Ishikawa (cell line): ENCODE measurements around the gene GATAD2B.

Source experiments
- CEBPB ChIP-seq: IDR thresholded peaks from 2 replicates; pipeline ENCODE4 v1.6.1; 2012
- CREB1 ChIP-seq: IDR thresholded peaks from 2 replicates; pipeline ENCODE4 v1.6.1; 2012; ENCODE audit warnings: low read depth
- EGR1 ChIP-seq: IDR thresholded peaks from 2 replicates; pipeline ENCODE4 v1.6.1; 2012
- EP300 ChIP-seq: IDR thresholded peaks from 2 replicates; pipeline ENCODE4 v1.6.1; 2012; ENCODE audit warnings: borderline replicate concordance
- FOXM1 ChIP-seq: IDR thresholded peaks from 2 replicates; pipeline ENCODE4 v1.6.1; 2012; ENCODE audit warnings: low read depth, borderline replicate concordance
- NFIC ChIP-seq: IDR thresholded peaks from 2 replicates; pipeline ENCODE4 v1.6.1; 2012
- RAD21 ChIP-seq: IDR thresholded peaks from 2 replicates; pipeline ENCODE4 v1.6.1; 2012; ENCODE audit warnings: low read depth
- TAF1 ChIP-seq: IDR thresholded peaks from 2 replicates; pipeline ENCODE4 v1.6.1; 2012; ENCODE audit warnings: low read depth, mild to moderate bottlenecking
- TCF12 ChIP-seq: IDR thresholded peaks from 2 replicates; pipeline ENCODE4 v1.6.1; 2012; ENCODE audit warnings: low read depth
- TEAD4 ChIP-seq: IDR thresholded peaks from 2 replicates; pipeline ENCODE4 v1.6.1; 2012
- YY1 ChIP-seq: IDR thresholded peaks from 2 replicates; pipeline ENCODE4 v1.6.1; 2012; ENCODE audit warnings: low read depth
- ZBTB7A ChIP-seq: IDR thresholded peaks from 2 replicates; pipeline ENCODE4 v1.6.1; 2012; ENCODE audit warnings: low read depth
- TF ChIP-seq, protein P1 (sequence below): IDR thresholded peaks from 2 replicates; pipeline ENCODE4 v1.6.1; 2012
- TF ChIP-seq, protein P2 (sequence below): IDR thresholded peaks from 2 replicates; pipeline ENCODE4 v1.6.1; 2012
- TF ChIP-seq, protein P3 (sequence below): IDR thresholded peaks from 2 replicates; pipeline ENCODE4 v1.6.1; 2012; ENCODE audit warnings: low read depth, mild to moderate bottlenecking

The GATAD2B gene

DNA sequence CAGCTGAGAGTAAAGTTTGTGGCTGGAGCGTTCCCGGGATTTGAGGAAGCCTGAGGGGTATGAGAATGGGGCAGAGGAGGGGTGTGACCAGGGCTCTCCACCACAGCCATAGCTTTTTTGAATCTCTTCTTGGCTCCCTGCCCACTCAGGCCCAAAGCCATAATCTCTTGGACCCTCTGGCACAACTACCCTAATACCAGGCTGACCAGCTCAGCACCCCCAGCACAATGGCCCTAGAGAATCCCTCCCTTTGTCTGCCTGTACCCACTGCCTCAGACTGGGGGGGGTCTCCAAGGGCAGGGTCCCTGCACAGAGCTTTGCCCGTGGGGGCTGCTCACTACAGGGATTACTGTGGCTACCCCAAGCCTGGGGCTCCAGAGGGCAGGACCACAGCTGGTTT is 16.2 kb upstream of the GATAD2B start:
- TF ChIP-seq YY1 (no peak), NFIC (0 out of 2 replicates have a peak, but pooled peaks have one; percentile 7)

DNA sequence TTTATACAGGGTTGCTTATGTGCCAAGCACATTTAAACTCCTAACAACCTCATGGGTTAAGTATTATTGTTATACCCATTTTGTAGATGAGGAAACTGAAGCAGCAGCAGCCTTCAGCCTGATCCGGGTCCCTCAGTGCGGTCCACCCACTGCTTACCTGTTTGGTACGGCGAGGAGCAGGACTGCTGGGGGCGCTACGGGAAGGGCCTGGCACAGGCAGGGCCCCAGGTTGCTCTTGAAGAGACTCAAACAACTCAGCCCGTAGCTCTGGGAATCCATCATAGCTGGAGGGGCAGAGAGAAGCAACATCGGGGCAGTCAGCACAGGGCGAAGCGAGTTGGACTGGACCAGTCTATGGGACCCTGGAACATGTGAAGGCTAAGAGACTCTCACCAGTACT is 14.6 kb upstream of the GATAD2B start:
- TF ChIP-seq, protein P1, sequence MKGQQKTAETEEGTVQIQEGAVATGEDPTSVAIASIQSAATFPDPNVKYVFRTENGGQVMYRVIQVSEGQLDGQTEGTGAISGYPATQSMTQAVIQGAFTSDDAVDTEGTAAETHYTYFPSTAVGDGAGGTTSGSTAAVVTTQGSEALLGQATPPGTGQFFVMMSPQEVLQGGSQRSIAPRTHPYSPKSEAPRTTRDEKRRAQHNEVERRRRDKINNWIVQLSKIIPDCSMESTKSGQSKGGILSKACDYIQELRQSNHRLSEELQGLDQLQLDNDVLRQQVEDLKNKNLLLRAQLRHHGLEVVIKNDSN = no peak
- TF ChIP-seq TEAD4 = no peak
- TF ChIP-seq, protein P2, sequence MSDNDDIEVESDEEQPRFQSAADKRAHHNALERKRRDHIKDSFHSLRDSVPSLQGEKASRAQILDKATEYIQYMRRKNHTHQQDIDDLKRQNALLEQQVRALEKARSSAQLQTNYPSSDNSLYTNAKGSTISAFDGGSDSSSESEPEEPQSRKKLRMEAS = no peak
- TF ChIP-seq TCF12 = no peak
- TF ChIP-seq YY1 = no peak
- TF ChIP-seq CEBPB = no peak
- TF ChIP-seq EP300 = no peak
- TF ChIP-seq, protein P3, sequence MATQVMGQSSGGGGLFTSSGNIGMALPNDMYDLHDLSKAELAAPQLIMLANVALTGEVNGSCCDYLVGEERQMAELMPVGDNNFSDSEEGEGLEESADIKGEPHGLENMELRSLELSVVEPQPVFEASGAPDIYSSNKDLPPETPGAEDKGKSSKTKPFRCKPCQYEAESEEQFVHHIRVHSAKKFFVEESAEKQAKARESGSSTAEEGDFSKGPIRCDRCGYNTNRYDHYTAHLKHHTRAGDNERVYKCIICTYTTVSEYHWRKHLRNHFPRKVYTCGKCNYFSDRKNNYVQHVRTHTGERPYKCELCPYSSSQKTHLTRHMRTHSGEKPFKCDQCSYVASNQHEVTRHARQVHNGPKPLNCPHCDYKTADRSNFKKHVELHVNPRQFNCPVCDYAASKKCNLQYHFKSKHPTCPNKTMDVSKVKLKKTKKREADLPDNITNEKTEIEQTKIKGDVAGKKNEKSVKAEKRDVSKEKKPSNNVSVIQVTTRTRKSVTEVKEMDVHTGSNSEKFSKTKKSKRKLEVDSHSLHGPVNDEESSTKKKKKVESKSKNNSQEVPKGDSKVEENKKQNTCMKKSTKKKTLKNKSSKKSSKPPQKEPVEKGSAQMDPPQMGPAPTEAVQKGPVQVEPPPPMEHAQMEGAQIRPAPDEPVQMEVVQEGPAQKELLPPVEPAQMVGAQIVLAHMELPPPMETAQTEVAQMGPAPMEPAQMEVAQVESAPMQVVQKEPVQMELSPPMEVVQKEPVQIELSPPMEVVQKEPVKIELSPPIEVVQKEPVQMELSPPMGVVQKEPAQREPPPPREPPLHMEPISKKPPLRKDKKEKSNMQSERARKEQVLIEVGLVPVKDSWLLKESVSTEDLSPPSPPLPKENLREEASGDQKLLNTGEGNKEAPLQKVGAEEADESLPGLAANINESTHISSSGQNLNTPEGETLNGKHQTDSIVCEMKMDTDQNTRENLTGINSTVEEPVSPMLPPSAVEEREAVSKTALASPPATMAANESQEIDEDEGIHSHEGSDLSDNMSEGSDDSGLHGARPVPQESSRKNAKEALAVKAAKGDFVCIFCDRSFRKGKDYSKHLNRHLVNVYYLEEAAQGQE = no peak
- no peak for TF ChIP-seq EGR1
- no peak for TF ChIP-seq RAD21
- no peak for TF ChIP-seq TAF1
- no peak for TF ChIP-seq FOXM1
- no peak for TF ChIP-seq CREB1
- TF ChIP-seq NFIC = no peak
- no peak for TF ChIP-seq ZBTB7A

DNA sequence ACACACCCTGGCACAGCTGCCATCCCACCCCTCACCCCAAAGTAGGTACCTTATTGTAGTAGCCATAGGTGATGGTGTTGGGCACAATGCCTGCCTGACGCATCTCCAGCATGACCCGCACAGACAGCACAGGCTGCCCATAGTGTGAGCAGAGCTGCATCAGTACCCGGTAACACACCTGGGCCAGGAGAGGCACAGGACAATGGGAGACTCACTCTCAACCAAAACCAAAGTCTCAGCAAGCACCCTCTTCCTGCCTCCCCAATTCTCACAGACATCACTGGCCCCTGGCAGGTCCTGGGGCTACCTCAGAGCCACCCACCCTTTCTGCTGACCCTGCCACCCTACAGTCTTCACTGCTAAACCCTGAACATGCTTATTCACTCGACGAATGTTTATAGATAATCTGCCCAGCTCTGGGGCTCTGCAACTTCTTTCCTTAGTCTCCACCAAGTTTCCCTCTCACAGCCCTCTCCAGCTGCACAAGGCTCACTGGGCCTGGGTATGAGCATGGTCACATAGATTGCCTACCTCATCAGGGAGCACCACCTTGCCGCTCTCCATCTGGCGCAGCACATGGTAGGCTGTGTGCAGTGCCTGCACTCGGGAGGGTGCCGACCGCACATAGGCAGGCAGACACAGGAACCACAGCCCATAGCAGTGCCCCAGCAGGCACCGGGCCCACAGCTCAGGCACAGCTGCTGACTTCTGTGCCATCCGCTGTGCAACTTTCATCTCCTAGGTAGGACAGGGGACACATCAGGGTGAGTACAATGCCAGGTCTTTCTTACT is 13.4 kb upstream of the GATAD2B start:
- TF ChIP-seq TCF12 (no peak), EGR1 (no peak), NFIC (no peak), FOXM1 (no peak), TEAD4 (no peak), ZBTB7A (no peak), CREB1 (no peak)
- TF ChIP-seq, protein P1 = no peak

DNA sequence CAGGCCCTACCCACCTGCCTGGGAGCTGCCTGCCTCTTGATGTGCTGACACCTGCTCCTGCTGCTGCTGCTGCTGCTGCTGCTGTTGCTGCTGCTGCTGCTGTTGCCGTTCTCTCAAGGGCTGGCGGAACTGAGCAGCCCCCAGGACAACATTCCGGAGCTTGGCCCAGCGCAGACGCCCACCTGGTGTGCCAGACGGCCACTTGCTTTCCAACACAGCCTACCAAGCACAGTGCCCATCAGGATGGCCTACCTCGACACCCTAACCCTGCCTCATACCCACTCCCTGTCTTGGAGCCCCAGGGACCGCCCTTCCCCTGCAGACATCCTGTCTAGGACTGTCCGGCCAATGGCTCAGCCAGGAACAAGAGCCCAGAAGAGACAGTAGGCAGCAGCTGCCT is 12.0 kb upstream of the GATAD2B start:
- TF ChIP-seq RAD21 (no peak), TCF12 (no peak)
- TF ChIP-seq, protein P1 = no peak

DNA sequence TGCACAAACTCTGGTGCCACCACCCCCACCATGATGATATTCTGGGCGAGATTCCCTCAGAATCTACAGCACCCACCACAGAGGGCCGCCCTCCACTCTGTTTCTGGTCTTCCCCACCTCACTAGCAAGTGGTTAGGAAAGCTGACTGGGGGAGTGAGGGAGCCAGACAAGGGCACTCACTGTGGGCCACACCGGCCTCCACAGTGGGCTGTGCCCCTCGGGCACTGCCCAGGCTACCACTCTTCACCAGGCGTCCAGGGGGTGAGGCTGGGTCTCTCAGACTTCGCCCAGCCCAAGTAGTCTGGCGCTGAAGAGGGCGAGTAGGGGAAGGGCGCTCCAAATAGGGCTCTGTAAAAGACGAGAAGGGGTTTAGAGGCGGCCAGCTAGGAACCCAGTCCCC is 11.2 kb upstream of the GATAD2B start:
- no peak for TF ChIP-seq CEBPB
- TF ChIP-seq TEAD4 = no peak
- TF ChIP-seq NFIC = no peak
- TF ChIP-seq TCF12 = no peak
- TF ChIP-seq, protein P3 = no peak

DNA sequence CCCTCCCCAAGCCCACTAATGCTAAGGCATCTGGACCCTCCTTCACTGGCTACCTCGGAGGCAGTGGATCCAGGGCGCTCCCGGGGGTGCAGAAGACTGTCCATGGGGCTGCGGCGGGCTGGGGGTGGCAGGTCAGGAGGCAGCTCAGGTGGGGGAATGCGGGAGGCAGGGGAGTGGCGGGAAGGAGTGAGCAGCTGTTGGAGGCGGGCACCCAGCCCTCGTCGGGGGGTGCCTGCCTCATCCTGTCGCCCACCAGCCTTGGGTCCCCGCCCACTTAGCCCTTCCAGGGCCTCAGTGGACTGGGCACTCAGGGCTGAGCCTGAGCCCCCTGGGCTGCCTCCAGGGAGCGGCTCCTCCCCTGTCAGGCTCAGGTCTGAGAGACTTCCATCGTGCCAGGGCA is 10.7 kb upstream of the GATAD2B start:
- TF ChIP-seq TAF1 (no peak), EP300 (no peak), CREB1 (no peak), YY1 (no peak), ZBTB7A (no peak), TCF12 (no peak), RAD21 (no peak), TEAD4 (no peak), EGR1 (no peak), FOXM1 (no peak)
- TF ChIP-seq, protein P1 = no peak
- TF ChIP-seq, protein P2 = no peak
